Inferior parietal cortex (tissue), 1 donor: ENCODE data around the gene PAXIP1.

Source experiments
- DNase-seq: peaks from one replicate; pipeline ENCODE4 v3.0.0-alpha.2; 2016; ENCODE audit errors: extremely low spot score

Gene PAXIP1

DNA sequence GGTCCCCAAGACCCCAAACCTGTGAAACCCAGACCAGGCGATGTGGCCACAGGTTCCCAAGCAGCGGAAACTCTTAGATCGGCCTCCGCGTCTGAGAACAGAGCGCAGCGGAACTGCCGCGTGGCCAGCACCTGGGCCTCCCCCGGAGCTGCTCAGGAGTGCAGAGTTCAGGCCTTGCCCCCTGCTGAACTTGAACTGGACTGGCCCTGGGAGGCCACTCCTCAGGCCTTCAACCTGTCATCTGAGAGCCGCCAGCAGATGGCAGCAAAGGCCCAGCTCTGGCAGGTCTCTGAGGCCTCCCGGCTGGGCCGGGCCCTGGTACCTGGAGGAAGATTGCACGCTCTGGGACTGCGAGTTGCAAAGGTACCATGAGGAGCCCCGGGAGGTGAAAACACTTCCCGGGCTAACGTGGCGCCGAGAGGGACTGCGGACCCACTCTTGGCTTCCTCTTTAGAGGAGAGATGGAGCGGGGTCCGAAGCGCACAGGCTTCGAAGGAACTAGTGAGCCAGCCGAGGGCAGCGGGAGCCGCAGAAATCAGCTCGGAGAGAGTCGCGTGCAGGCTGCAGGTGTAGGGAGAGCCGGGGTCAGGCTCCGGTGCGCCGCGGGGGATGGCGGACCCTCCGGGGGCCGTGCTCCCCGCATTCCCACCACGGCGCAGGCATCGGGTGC lies 89.2 kb downstream of the PAXIP1 start:
- peak; percentile 88 for DNase-seq

GRCh38 chr7:154912871-154913637 lies 89.9 kb downstream of the PAXIP1 start:
- peak; percentile 55 for DNase-seq

DNA sequence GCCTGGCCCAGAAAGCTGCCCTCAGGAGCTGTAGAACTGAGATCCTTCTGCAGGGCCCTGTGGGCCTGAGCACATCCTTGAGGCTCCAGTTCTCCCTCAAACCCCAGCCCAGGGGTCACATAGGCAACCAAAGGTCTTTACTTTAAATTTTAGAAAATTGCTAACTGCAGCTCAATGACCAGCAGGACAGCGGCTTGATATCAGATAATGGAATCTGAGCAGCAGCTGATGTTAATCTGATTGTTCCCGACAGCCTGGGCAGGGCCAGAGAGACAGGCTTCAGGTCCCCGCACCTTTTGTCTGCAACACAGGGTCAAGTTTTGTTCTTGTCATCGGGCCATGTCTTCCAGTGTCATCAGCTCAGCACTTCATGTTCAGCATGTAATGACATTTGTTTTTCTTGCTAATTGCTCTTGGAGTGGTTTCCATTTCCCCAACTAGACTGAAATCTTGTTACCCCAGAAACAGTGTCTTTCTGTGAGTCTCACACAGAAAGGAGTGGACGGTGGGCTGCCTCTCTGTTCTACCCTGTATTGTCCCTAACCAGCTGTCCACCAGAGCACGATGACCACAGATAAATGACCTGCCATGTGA lies 91.0 kb downstream of the PAXIP1 start:
- no peak for DNase-seq

DNA sequence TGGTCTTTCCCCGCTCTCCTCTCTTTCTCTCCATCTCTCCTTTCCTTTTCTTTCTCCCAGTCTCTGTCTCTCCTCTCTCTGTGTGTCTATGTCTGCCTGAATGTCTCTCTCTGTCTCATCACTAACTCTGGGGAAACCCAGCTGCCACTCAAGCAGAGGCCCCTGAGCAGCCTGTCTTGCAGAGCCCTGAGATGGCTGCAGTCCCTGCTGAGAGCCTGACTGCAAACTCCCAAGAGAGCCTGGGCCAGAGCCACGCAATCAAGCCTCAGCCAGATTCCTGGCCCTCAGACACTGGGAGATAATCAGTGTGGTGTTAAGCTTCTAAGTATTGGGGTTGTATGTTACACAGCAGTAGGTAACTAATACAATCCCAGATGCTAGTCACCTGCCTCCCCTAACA lies 91.5 kb downstream of the PAXIP1 start:
- no peak for DNase-seq

- DNase-seq: no peak
These were observed 91.9 kb downstream of the PAXIP1 start for GRCh38 chr7:154910977-154911376.

DNA sequence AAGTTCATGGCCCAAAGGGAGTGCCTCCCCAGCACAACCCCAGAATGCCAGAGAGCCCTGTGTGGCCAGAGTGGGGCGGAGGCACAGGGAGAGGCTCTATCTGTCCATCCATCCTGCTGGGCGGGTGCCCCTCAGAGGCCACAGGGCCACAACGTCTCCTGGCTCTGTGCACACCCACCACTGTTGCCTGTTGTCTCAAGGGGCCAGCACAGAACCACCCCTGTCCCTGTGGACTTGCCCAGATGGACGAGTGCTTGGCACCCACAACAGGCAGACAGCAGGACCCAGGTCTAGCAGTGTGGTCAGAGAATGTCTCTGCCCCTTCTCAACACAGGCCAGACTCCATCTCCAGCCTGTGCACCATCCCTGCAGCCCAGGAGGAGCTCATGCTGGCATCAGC lies 92.8 kb downstream of the PAXIP1 start:
- DNase-seq: no peak

DNA sequence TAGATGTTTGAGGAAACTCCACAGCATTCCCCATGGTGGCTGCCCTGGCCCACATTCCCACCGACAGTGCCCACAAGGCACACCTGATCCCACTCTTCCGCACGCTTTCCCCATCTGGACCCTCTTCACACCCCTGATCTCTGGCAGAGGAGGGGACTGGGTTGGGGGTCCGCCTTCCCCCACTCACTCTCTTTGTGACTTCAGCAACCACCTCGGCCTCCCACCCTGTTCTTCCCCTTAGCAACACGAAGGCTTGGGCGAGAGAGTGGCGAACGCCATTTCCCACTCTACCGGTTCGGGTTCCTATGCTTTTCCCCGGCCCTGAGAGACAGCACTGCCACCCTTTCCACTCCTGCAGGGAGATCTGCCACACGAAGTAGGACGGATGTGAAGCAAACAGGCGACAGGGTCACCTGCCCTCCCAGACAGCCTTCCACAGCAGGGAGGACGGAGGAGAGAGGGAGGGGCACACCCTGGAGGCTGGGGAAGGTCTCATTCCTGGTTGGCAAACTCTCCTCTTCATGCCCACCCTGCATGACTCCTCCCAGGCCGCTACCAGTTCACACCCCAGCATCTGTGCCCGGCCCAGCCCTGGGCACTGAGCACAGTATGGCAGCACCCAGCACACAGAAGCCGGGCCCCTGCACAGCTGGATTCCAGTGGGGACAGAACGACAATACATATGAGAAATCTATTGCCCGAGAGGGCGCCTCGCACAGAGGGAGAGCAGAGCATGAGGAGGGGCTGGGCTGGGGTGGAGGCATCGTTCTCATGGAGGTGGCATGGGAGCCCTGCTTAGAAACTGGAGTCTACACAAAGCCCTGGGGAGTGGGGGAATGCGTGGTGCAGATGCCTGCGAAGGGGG lies 93.5 kb downstream of the PAXIP1 start:
- DNase-seq: no peak

GRCh38 chr7:154907651-154908620 lies 95.0 kb downstream of the PAXIP1 start:
- DNase-seq: no peak

DNA sequence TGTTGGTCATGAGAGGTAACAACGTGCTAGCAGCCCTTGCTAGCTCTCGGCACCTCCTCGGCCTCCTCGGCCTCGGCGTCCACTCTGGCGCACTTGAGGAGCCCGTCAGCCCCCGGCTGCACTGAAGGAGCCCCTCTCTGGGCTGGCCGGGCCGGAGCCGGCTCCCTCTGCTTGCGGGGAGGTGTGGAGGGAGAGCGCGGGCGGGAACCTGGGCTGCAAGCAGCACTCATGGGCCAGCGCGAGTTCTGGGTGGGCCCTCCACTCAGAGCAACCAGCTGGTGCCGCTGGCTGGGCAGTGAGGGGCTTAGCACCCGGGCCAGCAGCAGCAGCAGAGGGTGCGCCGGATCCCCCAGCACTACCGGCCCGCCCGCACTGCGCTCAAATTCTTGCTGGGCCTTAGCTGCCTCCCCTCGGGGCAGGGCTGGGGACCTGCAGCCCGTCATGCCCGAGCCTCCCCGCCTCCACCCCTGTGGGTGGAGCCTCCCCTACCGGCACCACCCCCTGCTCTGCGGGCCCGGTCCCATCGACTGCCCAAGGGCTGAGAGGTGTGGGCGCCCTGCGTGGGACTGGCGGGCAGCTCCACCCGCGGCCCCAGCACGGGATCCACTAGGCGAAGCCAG lies 96.1 kb downstream of the PAXIP1 start:
- DNase-seq: no peak

DNA sequence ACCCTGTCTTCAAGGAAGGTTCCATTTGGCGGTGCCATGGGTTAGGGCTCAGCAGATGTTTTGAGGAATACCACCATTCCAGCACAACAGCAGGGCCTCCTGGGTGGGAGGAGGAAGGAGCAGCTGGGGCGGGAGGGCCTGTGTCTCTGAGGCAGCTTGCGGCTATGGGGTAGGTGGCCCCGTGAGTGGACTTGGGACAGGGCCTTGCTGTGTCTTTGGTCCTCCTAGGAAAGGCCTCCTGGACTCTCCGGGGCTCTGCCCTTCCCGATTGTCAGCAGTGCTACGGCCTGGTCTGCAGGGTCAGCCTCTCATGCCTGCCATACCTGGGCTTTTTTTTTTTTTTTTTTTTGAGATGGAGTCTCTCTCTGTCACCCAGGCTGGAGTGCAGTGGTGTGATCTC lies 96.7 kb downstream of the PAXIP1 start:
- no peak for DNase-seq

DNA sequence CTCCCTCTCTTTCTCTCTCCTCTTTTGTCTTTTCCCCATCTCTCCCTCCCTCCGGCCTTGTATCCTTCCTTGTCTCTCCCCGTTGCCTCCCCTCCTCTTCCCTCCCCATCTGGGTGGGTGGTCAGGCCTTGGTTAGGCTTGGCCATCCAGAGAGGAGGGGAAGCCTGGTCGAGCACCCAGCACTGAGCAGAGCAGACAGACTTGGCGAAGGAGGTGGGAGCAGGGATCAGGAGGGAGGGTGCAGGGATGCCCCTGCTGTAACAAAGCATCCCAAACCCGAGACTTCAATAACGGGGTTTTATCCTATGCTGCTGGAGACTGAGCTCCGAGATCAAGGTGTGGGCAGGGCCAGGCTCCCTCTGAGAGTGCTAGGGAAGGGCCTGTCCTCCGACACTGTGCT lies 97.3 kb downstream of the PAXIP1 start:
- DNase-seq: no peak

DNA sequence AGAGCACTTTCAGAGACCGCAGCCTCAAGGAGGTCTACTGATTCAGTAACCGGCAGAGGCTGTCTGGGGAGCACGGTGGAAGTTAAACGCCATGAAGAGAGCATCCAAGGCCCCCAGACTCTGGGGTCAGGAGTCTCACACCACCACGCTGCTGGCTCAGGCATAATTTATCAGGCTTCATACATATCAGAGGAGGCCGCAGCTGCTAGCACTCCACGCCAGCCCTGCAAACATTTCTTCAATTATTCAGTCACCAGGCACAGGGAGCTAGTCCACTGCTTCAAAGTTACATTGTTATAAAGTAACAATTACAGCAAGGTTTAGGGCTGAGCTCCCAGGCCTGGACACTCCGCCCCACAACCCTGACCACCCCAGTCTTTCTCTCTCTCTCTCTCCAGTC lies 97.8 kb downstream of the PAXIP1 start:
- DNase-seq: no peak

DNA sequence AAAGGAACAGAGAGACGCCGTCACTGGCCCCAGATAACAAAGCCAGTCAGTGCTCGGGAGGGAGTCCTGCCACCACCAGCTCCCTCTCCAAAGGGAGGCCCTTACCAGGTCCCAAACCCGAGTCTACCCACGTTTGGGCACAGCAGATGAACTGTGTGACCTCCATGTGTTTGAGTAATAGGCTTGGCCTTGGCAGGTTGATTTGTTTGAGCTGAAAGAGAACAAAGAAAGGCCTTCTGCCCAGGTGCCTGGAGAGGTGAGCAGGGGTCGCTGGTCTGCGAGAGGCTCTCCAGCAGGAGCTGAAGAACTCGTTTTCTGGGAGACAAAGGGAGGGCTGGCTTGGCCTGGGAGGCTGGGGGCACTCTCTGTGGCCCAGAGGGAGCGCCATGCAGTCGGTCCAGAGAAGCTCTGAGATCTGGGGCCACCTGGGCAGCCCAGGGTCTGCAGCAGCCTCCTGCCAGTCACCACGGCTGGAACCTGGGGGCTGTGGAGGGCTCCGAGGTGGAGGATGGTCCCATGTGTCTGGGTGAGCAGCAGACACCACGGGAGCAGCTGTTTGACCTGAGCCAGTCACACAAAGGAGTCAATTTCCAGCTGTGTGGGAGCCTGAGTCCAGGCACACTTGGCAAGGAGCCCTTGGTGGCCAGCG lies 99.7 kb downstream of the PAXIP1 start:
- DNase-seq: no peak

- peak; percentile 42 for DNase-seq
These were observed 100.3 kb downstream of the PAXIP1 start for GRCh38 chr7:154902600-154903082.

GRCh38 chr7:154899862-154900261 lies 103.1 kb downstream of the PAXIP1 start:
- DNase-seq: no peak

DNA sequence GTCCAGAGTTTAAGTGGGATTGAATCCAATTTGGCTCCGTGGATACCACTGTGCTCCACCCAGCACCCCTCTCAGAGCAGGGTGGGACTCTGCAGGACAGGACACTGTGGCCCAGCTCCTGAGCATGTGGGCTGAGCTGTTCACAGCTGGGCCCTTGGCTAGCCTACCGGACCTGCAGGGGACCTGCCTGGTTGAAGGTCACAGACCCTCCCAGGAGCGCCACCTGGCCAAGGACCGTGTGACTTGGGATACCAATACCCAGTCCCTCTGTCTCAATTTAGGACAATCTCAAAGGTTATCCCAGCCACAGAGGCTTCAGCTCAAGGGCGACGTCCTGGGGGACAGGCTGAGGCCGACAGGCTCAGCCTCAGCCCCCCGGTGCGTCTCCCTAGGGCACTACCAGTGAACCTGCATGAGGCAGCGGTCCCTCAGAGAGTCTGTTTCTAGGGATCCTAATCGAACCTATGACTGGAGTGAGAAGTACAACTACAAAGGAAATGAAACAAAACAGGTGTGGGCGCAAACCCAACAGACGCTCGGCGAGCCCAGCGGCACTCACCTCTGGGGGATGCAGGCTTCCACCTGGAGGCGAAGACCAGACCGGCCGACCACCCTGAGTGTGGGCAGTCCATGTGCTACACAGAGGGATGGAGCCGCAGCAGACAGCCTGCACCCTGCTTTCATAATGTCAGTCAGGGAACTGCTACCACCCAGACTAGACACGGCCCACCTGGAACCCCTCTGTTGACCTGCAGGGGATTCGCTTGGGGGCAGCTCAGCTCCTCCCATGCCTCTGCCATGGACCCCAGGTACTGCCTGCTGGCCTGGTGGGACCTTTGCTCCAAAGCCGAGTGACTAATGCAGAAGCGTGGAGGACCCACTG lies 103.7 kb downstream of the PAXIP1 start:
- DNase-seq: no peak

DNA sequence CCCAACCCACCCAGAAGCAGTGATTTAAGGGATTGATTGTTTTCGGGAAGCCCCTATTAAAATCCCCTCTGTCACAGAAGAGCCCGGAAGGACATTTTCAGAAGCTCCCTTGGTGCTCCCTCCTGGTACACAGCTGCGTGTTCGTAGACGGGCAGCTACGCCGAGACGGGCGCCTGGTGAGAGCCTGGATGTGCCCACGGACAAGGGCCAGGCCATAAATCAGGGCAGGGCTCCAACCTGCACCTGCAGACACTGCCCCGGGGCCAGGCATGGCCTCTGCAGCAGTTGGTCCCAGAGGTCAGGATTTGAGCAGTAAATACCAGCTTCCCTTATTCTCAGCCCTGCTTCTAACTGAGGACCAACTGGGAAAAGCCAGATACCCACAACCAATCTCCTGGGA lies 106.8 kb downstream of the PAXIP1 start:
- no peak for DNase-seq
